ENCODE data around the gene RBMS3. TPM values are rescaled to one million over a fixed set of nuclear protein-coding genes. Genes with fewer than 3 reads are reported as not detected.
"Not testable (repeated sequence)": the region's sequence is repeated elsewhere in the genome, so short reads cannot be mapped to it uniquely, and the experiment has no call there.

Gene RBMS3
- polyA plus RNA-seq, 1 donor, result 28.5 TPM

- DNase-seq (ENCODE audit: low read depth), result peak; percentile 57
Observed at GRCh38 chr3:29618395-29619282, 337.8 kb downstream of the RBMS3 start.

- no peak for DNase-seq (ENCODE audit: low read depth)
Observed at GRCh38 chr3:29619676-29620075, 338.8 kb downstream of the RBMS3 start.

GRCh38 chr3:29627136-29628117, 346.6 kb downstream of the RBMS3 start:
- no peak for DNase-seq (ENCODE audit: low read depth)

GRCh38 chr3:29628795-29629194, 347.9 kb downstream of the RBMS3 start:
- no peak for DNase-seq (ENCODE audit: low read depth)

GRCh38 chr3:29635888-29636287, 355.0 kb downstream of the RBMS3 start:
- no peak for DNase-seq (ENCODE audit: low read depth)

GRCh38 chr3:29637068-29637467, 356.2 kb downstream of the RBMS3 start:
- no peak for DNase-seq (ENCODE audit: low read depth)

GRCh38 chr3:29639578-29640290, 358.9 kb downstream of the RBMS3 start:
- DNase-seq (ENCODE audit: low read depth), result no peak

- DNase-seq (ENCODE audit: low read depth), result no peak
Observed at GRCh38 chr3:29642393-29643033, 361.6 kb downstream of the RBMS3 start.

GRCh38 chr3:29643034-29643425, 362.2 kb downstream of the RBMS3 start:
- no peak for DNase-seq (ENCODE audit: low read depth)

GRCh38 chr3:29644261-29644660, 363.4 kb downstream of the RBMS3 start:
- no peak for DNase-seq (ENCODE audit: low read depth)

GRCh38 chr3:29644956-29645636, 364.2 kb downstream of the RBMS3 start:
- no peak for DNase-seq (ENCODE audit: low read depth)

GRCh38 chr3:29646043-29646442, 365.2 kb downstream of the RBMS3 start:
- DNase-seq (ENCODE audit: low read depth), result no peak

GRCh38 chr3:29649815-29650547, 369.1 kb downstream of the RBMS3 start:
- DNase-seq (ENCODE audit: low read depth), result no peak

GRCh38 chr3:29653680-29654079, 372.8 kb downstream of the RBMS3 start:
- DNase-seq (ENCODE audit: low read depth), result no peak

- DNase-seq (ENCODE audit: low read depth), result no peak
Observed at GRCh38 chr3:29655015-29655747, 374.3 kb downstream of the RBMS3 start.

- DNase-seq (ENCODE audit: low read depth), result no peak
Observed at GRCh38 chr3:29665688-29666087, 384.8 kb downstream of the RBMS3 start.

- no peak for DNase-seq (ENCODE audit: low read depth)
Observed at GRCh38 chr3:29668233-29668632, 387.4 kb downstream of the RBMS3 start.

- no peak for DNase-seq (ENCODE audit: low read depth)
Observed at GRCh38 chr3:29668728-29669127, 387.9 kb downstream of the RBMS3 start.

GRCh38 chr3:29670476-29670875, 389.6 kb downstream of the RBMS3 start:
- DNase-seq (ENCODE audit: low read depth), result not testable (repeated sequence)
